ENCODE data around the gene FAM3D.
"Not testable (repeated sequence)": the region's sequence is repeated elsewhere in the genome, so short reads cannot be mapped to it uniquely, and the experiment has no call there.

The FAM3D gene

GRCh38 chr3:58685641-58686040, 19.1 kb upstream of the FAM3D start:
- no peak for DNase-seq (ENCODE audit: low read depth in 2 of 3, low spot score in 1 of 3)

DNA sequence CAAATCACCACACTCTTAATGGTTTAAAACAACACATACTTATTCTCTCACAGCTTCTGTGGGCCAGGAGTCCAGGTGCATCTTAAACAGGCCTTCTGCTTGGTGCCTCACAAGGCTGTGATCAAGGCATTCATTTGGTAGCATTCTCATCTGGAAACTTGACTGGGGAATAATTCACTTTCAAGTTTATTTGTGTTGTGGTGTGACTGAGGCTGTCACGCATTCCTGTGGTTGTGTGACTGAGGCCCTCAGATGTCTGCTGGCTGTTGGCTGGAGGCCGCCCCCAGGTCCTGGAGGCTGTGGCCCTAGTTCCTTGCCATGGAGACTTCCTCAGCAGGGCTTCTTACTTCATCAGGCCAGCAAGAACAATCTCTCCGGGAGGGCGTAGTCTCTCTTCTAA, 16.9 kb upstream of the FAM3D start:
- DNase-seq (ENCODE audit: low read depth in 2 of 3, low spot score in 1 of 3), result peak in 2 of 3 donors; percentile 2 to 17

GRCh38 chr3:58683001-58683458, 16.5 kb upstream of the FAM3D start:
- no peak for DNase-seq (ENCODE audit: low read depth in 2 of 3, low spot score in 1 of 3)

GRCh38 chr3:58681863-58682262, 15.3 kb upstream of the FAM3D start:
- no peak for DNase-seq (ENCODE audit: low read depth in 2 of 3, low spot score in 1 of 3)

GRCh38 chr3:58680879-58681525, 14.4 kb upstream of the FAM3D start:
- no peak for DNase-seq (ENCODE audit: low read depth in 2 of 3, low spot score in 1 of 3)

DNA sequence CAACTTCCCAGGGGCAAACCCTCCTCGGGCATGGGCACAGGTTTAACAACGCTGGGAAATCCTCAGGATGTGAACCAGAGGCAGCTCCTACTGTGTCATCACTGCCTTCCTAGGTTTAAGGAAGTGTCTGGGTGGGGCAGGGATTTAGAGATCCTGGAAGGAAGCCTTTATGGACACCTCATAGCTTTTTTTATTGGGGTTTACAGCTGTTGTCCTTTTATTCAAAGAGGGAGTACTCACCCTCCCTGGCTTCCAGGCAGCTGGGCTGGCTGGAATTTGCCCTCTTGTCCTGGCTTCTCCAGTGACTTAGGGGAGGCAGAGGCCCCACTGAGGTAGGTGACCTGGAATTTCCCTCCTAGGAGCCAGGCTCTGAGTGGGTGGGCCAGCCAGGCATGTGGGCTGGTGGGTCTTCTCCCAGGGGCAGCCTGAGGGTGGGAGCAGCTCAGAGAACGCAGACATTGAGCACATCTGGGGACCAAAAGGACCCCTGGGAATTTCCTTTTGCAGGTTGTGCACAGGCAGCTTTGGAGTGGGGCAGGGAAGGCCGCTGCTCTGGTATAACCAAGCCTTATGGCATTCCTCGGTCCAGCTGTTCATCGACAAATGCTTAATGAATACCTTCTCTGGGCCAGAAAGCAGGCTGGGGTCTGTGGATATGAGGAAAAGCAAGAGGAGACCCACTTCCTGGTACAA, 13.5 kb upstream of the FAM3D start:
- DNase-seq (ENCODE audit: low read depth in 2 of 3, low spot score in 1 of 3), result no peak

GRCh38 chr3:58679446-58679845, 12.9 kb upstream of the FAM3D start:
- no peak for DNase-seq (ENCODE audit: low read depth in 2 of 3, low spot score in 1 of 3)

DNA sequence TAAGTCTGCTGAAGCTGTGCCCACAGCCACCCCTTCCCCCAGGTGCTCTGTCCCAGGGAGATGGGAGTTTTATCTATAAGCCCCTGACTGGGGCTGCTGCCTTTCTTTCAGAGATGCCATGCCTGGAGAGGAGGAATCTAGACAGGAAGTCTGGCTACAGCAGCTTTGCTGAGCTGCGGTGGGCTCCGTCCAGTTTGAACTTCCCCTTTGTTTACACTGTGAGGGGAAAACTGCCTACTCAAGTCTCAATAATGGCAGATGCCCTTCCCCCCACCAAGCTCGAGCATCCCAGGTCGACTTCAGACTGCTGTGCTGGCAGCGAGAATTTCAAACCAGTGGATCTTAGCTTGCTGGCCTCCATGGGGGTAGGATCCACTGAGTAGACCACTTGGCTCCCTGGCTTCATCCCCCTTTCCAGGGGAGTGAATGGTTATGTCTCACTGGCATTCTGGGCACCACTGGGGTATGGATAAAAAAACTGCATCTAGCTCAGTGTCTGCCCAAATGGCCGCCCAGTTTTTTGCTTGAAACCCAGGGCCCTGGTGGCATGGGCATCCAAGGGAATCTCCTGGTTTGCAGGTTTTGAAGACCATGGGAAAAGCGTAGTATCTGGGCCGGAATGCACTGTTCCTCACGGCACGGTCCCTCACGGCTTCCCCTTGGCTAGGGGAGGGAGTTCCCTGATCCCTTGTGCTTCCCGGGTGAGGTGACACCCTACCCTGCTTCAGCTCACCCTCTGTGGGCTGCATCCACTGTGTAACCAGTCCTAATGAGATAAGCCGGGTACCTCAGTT, 11.8 kb upstream of the FAM3D start:
- not testable (repeated sequence) for DNase-seq (ENCODE audit: low read depth in 2 of 3, low spot score in 1 of 3)

DNA sequence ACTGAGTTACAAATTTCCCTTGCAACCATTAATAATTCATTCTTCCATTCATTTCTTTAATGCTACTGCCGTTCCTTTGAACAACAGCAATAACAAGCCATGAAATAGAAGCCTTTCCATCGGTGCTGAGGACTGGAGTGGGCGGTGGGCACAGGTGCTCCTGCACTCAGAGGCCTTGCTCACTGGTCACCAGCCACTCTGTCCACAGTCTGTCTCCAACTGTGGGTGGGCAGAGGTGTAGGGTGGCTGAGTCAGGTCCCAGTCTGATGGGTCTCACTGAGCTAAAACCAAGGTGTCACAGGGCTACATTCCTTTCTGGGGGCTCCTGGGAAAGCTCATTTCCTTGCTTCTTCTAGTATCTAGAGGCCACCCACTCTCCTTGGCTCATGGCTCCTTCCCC, 6.3 kb upstream of the FAM3D start:
- DNase-seq (ENCODE audit: low read depth in 2 of 3, low spot score in 1 of 3), result no peak

DNA sequence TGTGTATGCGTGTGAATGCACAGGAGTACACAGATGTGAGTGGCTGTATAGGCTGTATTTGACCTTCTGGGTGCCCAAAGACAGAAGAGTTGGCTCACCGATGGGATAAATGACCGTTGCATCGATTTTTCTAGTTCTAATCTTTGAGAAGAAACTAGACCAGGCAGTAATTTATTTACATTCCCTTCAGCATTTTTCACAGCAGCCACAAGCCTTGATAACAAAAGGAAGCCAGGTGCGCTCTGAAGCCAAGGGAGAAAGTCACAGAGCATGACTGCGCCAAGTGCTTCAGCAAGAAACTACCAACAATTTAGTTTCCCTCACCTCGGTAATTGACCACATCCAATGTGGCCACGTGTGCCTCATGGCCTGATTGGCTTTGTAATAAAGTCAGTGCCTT, 5.9 kb upstream of the FAM3D start:
- DNase-seq (ENCODE audit: low read depth in 2 of 3, low spot score in 1 of 3), result no peak

- no peak for DNase-seq (ENCODE audit: low read depth in 2 of 3, low spot score in 1 of 3)
Observed at GRCh38 chr3:58670506-58671135, 4.0 kb upstream of the FAM3D start.

DNA sequence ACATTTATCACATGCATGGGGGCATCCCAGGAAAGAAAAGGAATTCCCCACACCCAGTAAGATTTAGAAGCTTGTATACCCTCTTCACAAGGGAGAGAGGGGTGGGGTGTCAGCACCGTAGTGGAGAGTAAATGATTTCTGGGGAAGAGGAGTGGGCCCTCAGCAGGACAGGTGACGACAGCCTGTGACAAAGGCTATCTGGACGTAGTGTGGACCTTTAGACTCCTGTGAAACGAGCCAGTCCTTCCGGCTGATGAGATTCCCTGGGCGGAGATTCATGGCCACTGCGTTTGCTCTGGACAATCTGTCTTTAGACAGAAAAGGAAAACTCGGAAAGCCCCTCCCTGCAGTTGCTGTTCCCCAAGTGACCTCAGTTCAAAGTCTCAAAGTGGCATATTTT, 1.7 kb upstream of the FAM3D start:
- no peak for DNase-seq (ENCODE audit: low read depth in 2 of 3, low spot score in 1 of 3)

DNA sequence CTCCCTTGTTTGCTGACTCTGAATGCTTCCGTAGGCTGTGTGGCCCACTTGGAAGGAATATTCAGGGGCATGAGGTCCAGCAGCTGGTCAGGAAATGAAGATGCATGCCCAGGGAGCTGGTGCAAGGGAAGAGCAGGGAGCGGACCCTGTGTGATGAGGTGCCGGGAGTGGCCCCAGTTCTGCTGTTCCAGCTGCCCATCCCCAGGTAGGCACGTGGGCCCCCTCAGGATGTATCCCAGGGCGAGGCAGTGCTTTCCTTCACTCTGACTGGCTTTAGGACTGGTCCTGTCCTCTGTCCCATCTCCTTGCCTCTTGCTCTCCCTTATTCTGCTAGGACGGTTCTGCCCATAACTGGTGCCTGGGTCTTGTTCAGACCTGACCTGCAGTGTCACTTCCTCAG, 1.1 kb upstream of the FAM3D start:
- no peak for DNase-seq (ENCODE audit: low read depth in 2 of 3, low spot score in 1 of 3)

DNA sequence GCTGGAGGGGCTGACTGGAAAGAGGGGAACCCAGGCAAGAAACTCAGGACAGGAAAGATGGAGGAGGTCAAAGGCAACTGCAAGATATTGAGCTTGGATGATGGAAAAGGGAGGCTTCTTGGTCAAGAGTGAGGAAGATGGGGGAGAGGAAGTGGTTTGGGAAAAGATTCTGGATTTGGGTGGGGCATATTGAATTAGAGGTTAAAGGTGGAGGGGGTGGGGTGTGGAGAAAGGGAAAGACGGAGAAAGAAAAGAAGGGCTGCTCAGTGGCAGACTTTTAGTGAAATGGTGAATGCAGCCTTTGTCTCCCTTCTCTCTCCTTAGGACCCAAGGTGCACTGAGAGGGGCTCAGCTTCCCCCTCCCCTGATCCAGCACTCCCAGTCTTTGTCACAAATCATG, 655 bp upstream of the FAM3D start:
- no peak for DNase-seq (ENCODE audit: low read depth in 2 of 3, low spot score in 1 of 3)

GRCh38 chr3:58665405-58665804, 1.2 kb downstream of the FAM3D start:
- no peak for DNase-seq (ENCODE audit: low read depth in 2 of 3, low spot score in 1 of 3)

GRCh38 chr3:58664611-58665010, 2.0 kb downstream of the FAM3D start:
- no peak for DNase-seq (ENCODE audit: low read depth in 2 of 3, low spot score in 1 of 3)

- no peak for DNase-seq (ENCODE audit: low read depth in 2 of 3, low spot score in 1 of 3)
Observed at GRCh38 chr3:58661836-58662420, 4.6 kb downstream of the FAM3D start.

- DNase-seq (ENCODE audit: low read depth in 2 of 3, low spot score in 1 of 3), result no peak
Observed at GRCh38 chr3:58660998-58661397, 5.6 kb downstream of the FAM3D start.

- DNase-seq (ENCODE audit: low read depth in 2 of 3, low spot score in 1 of 3), result no peak
Observed at GRCh38 chr3:58659051-58659675, 7.4 kb downstream of the FAM3D start.

GRCh38 chr3:58658508-58658907, 8.1 kb downstream of the FAM3D start:
- DNase-seq (ENCODE audit: low read depth in 2 of 3, low spot score in 1 of 3), result no peak

Measured in stimulated activated CD4-positive, alpha-beta T cell treated with anti-CD3 and anti-CD28 coated beads, Interleukin-12 subunit alpha, Interleukin-12 subunit beta, amount 100 ng/mL, for 48 hours (primary cell).